Lung (tissue), 12 donors: ENCODE data around the gene HNMT. TPM values are rescaled to one million over a fixed set of nuclear protein-coding genes. Genes with fewer than 3 reads are reported as not detected.

Experiments
- ATAC-seq: fragments of 200-7000 bp; cut with Tn5 transposase; one replicate; pipeline ENCODE4 v1.9.1; 2020; ENCODE audit warnings: moderate number of reproducible peaks; ENCODE audit not compliant: insufficient read depth, low FRiP score
- DNase-seq, 3 donors: peaks; one replicate each; pipeline ENCODE4 v3.0.0-alpha.2; 2013 to 2017
- H3K27ac ChIP-seq, 2 donors: one replicate each; pipeline ENCODE4 v1.5.1; 2013; ENCODE audit warnings: mild to moderate bottlenecking in 2 of 2, moderate library complexity in 2 of 2, control low read depth in 1 of 2, inconsistent platforms in 1 of 2, low read depth in 1 of 2, low read length in 1 of 2
- H3K27me3 ChIP-seq, 3 donors: one replicate each; pipeline ENCODE4 v1.5.1; 2013; ENCODE audit warnings: low read length in 2 of 3; ENCODE audit not compliant: control insufficient read depth in 3 of 3, insufficient read depth in 3 of 3
- H3K36me3 ChIP-seq, 4 donors: one replicate each; pipeline ENCODE4 v1.5.1; 2013; ENCODE audit warnings: low read length in 4 of 4, mild to moderate bottlenecking in 1 of 4, moderate library complexity in 1 of 4; ENCODE audit not compliant: control insufficient read depth in 4 of 4, insufficient read depth in 4 of 4
- H3K4me1 ChIP-seq, 5 donors: one replicate each; pipeline ENCODE4 v1.5.1; 2013; ENCODE audit warnings: low read length in 5 of 5, mild to moderate bottlenecking in 2 of 5, moderate library complexity in 1 of 5; ENCODE audit not compliant: control insufficient read depth in 5 of 5, insufficient read depth in 5 of 5
- H3K4me3 ChIP-seq: one replicate; pipeline ENCODE4 v1.5.1; 2013; ENCODE audit warnings: mild to moderate bottlenecking, control low read depth, moderate library complexity
- H3K9ac ChIP-seq, 2 donors: one replicate each; pipeline ENCODE4 v1.5.1; 2013; ENCODE audit warnings: low read length in 2 of 2, control low read depth in 1 of 2; ENCODE audit not compliant: insufficient read depth in 1 of 2
- H3K9me3 ChIP-seq, 4 donors: one replicate each; pipeline ENCODE4 v1.5.1; 2013; ENCODE audit warnings: low read length in 3 of 4, mild to moderate bottlenecking in 1 of 4, moderate library complexity in 1 of 4; ENCODE audit not compliant: control insufficient read depth in 4 of 4, insufficient read depth in 3 of 4
- CTCF ChIP-seq: IDR thresholded peaks from 2 replicates; pipeline ENCODE4 v1.5.1; 2012; ENCODE audit warnings: mild to moderate bottlenecking; ENCODE audit errors: control extremely low read depth, extremely low read depth
- WGBS, 2 donors: extraction: QIAGEN DNeasy Blood & Tissue Kit; methylation state at CpG; one replicate each; pipeline ENCODE4 v1.1.7; 2013; 5-methylcytosine and 5-hydroxymethylcytosine counted together
- polyA plus RNA-seq, 2 donors: library from polyadenylated mRNA; stranded (reverse); fragments of 200-250 nt; gene quantifications; one replicate each; pipeline ENCODE4 v1.2.1, GENCODE V29; 2013
- total RNA-seq, 2 donors: library from RNA; depleted of rRNA in 1 of 2; stranded (reverse); fragments of >200 nt in 1 of 2; gene quantifications; one replicate each; pipeline ENCODE4 v1.2.1, GENCODE V29; 2014 to 2021
- donor health status: control.
- donor health status: control.
- donor health status: Bipolar disorder and iron deficiency.
- donor health status: healthy.
- donor health status: DM: yes; HTN: yes; CAD: no.

Gene HNMT
- total and polyA plus RNA-seq, 4 donors = 45.9 to 135 (median 77.0) TPM

GRCh38 chr2:138013639-138014038 lies 49.4 kb downstream of the HNMT start:
- 73 to 93% methylated on average over 2 of the region's 2 CpGs for WGBS, 2 donors
- no peak for TF ChIP-seq CTCF
- ATAC-seq (no peak), DNase-seq (no peak)
- Histone ChIP-seq H3K9me3 (no peaks in the 10 kb centered on the region), H3K9ac (no peak overlapping the region), H3K27ac (no peak overlapping the region), H3K4me3 (no peak overlapping the region), H3K27me3 (no peaks in the 10 kb centered on the region), H3K36me3 (peaks cover 0 to 15% (median 5%) of the 10 kb centered on the region in 4 donors), H3K4me1 (peaks cover 0 to 19% (median 0%) of the 10 kb centered on the region in 5 donors)

GRCh38 chr2:138015494-138015893 lies 51.2 kb downstream of the HNMT start:
- no peak for DNase-seq
- 63 to 91% methylated on average over 3 of the region's 3 CpGs for WGBS, 2 donors
- Histone ChIP-seq H3K4me1 (peaks cover 0 to 24% (median 2%) of the 10 kb centered on the region in 5 donors), H3K27ac (no peak overlapping the region), H3K36me3 (peaks cover 0 to 14% (median 5%) of the 10 kb centered on the region in 4 donors), H3K4me3 (no peak overlapping the region), H3K9ac (no peak overlapping the region), H3K27me3 (no peaks in the 10 kb centered on the region), H3K9me3 (no peaks in the 10 kb centered on the region)
- no peak for ATAC-seq
- TF ChIP-seq CTCF = no peak

- H3K27me3 ChIP-seq = no peaks in the 10 kb centered on the region
- no peak for TF ChIP-seq CTCF
- H3K9ac ChIP-seq = no peak overlapping the region
- H3K9me3 ChIP-seq = no peaks in the 10 kb centered on the region
- H3K27ac ChIP-seq = no peak overlapping the region
- ATAC-seq (no peak), DNase-seq (peak in 2 of 3 donors; percentile 81 to 82)
- peaks cover 0 to 26% (median 2%) of the 10 kb centered on the region in 5 donors for H3K4me1 ChIP-seq
- 82 to 95% methylated on average over 3 of the region's 3 CpGs for WGBS, 2 donors
- no peak overlapping the region for H3K4me3 ChIP-seq
- peaks cover 0 to 14% (median 5%) of the 10 kb centered on the region in 4 donors for H3K36me3 ChIP-seq
Observed at GRCh38 chr2:138016351-138017087, 52.2 kb downstream of the HNMT start.

- H3K27ac ChIP-seq = no peak overlapping the region
- 86 to 89% methylated on average over 1 of the region's 1 CpG for WGBS, 2 donors
- H3K4me3 ChIP-seq = no peak overlapping the region
- H3K9me3 ChIP-seq = no peaks in the 10 kb centered on the region
- H3K9ac ChIP-seq = no peak overlapping the region
- DNase-seq = no peak
- TF ChIP-seq CTCF = no peak
- H3K4me1 ChIP-seq = peaks cover 0 to 26% (median 2%) of the 10 kb centered on the region in 5 donors
- H3K27me3 ChIP-seq = no peaks in the 10 kb centered on the region
- peaks cover 0 to 6% (median 1%) of the 10 kb centered on the region in 4 donors for H3K36me3 ChIP-seq
- no peak for ATAC-seq
Observed at GRCh38 chr2:138017824-138018223, 53.6 kb downstream of the HNMT start.
